Measurements from ENCODE around the gene TMEM260.

The TMEM260 gene

DNA sequence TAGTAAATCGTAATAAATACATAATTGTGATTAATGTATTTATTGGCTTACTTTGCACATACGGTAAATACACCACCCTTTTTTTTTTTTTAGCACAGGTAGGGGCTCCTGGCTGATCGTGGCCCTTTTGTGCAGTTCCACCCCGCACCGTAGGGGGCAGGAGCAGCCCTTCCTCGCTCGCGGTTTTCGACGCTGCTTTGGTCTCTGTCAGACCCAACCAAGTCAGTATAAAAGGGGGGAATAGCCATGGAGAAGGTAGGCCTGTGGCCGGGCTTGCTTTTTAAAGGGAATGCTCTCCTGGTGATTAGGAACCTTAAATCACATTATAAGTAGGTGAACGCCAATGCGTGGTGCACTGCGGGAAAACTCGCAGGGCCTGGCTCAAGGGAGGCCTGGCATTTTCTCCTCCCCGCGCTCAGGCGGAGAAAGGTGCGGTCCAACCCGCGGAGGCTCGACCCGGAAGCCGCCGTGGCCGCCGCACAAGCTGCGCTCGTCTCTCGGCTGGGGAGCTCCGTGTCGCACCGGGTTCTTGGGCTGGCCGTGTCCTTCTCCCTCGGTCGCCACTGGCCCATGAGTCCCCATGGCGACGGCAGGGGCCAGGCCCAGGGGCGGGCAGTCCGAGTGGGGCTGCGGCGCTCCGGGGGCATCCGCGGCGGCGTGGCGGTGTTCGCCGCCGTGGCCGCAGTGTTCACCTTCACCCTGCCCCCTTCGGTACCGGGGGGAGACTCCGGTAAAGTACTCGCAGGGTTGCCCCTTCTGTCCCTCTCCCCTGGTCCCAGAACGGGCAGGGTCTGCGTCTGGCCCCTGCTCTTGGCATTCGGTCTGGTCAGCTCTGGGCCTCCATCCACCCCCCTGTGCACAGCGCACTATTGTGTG is at the start of gene TMEM260:
TSS of gene TMEM260 (plus strand) at position 454 of the 876 bp plus-strand sequence. CDS start at position 571, 117 bp downstream.
- peak; percentile 75 to 96 for DNase-seq

DNA sequence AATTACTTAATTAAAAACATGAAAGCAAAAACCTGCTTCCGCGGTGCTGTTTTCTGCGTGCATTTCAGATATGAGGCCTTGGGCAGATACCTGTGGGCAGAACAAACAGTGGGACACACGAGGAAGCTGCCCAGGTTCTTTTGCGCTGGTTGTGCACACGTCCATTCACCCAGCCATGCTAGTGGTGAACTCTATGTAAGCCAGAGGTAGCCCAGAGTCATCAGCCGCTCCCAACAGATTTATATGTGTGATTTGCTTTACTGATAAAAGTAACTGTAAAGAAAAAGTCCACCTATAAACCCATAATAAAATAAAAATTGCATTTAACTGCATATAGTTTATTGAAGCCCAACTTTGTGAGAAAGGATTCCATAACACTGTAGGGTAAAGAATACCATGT is 47.1 kb upstream of the TMEM260 start:
- DNase-seq = no peak

DNA sequence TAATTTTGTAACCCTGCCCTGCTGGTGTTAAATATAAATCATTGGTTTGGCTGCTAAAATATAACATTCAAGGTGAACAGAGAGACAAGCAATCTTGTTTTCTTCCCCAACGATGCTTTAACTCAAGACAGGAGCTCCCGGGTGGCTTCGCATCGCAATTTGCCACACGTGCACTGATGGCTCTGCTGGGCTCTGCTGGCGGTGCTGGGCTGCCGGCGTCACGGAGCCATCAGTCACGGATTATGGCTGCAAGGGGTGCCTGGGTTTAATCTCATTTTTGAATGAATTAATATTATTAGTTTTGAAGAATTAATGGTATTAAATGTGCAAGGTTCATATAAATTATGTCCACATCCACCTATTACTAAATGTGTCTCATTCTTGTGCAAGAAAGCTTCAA is 44.9 kb upstream of the TMEM260 start:
- DNase-seq = no peak

DNA sequence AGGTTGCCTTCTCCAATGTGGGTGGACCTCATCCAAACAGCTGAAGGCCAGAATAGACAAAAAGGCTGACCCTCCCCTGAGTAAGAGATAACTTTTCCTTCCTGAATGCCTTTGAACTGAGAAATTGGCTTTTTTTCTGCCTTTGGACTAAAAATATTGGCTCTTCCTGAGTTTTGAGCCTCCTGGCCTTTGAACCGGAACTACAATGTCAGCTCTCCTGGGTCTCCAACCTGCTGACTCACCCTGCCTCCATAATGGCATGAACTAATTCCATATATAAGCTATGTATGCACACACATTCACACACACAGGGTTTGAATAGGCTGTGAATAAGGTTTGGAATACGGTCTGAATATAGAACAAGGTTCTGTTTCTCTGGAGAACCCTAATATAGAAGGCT is 39.7 kb upstream of the TMEM260 start:
- DNase-seq = no peak

DNA sequence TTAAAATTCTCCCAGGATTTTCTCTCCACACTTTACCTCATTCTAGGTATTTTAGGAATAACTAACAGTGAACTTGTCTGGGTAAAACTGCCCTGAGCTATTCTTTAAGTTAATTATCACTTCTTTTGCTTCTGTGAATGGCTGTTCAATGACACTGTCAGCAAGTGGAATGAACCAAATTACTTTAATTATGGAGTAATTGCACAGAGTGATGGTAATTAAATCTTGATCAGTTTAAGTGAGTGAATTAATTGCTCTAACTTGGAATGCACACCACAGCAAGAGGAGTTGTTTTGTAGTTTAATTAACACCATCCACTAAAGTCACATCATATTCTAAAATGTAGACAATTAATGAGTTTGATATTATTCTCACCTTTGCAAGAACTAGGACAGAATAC is 36.2 kb upstream of the TMEM260 start:
- DNase-seq = no peak

DNA sequence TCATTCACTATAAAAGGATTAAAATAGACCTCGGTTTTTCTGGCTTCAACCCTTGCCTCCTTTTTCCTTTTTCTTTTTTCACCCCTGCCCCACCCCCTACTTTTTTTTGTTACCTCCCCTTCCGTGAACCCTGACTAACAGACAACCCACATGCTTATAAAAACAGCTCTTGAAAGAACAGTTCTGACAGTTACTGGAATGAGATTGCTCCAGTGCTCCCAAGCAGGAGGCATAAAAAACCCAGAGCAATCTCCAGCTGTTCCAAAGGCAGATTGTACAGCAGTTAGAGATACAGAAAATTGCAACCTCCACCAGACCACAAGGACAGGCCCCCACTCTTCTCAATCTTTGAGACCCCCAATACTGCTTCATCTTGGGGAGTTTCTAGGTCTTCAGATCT is 29.9 kb upstream of the TMEM260 start:
- DNase-seq = no peak

DNA sequence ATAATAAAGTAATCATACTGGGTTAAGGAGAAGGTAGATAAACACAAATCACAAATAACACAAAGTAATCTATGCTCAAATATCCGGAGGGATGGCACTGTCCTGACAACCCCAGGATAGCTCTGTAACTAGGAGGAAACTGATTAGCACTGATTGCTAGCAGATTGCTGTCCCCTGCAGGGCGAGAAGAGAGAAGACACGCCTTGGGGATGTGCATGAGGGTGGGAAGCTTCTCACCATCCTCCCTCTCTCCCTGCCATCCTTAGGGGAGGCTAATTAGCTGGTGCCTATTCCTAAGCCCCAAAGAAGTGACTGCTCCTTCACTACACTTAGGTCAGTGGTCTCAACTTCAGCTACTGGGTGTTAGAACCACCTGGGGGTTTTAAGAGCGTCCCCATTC is 27.0 kb upstream of the TMEM260 start:
- no peak for DNase-seq

DNA sequence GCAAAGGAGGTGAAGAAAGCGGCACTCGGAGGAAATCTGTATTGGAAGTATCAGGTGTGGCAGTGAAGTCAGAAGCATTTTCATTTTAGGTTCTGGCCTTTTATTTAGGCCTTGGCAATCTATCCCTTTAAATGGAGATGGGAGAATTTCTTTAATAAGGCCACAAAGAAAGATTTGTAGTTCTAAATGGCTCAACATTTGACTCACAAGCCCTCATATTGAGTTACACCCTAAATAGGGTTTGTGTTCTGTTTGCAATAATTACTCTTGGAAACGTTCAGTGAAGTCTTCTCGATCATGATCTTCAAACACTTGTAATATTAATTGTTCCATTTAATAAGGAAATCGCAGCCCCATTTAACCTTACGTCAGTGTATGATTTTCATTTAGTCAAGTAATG is 25.3 kb upstream of the TMEM260 start:
- DNase-seq = no peak

DNA sequence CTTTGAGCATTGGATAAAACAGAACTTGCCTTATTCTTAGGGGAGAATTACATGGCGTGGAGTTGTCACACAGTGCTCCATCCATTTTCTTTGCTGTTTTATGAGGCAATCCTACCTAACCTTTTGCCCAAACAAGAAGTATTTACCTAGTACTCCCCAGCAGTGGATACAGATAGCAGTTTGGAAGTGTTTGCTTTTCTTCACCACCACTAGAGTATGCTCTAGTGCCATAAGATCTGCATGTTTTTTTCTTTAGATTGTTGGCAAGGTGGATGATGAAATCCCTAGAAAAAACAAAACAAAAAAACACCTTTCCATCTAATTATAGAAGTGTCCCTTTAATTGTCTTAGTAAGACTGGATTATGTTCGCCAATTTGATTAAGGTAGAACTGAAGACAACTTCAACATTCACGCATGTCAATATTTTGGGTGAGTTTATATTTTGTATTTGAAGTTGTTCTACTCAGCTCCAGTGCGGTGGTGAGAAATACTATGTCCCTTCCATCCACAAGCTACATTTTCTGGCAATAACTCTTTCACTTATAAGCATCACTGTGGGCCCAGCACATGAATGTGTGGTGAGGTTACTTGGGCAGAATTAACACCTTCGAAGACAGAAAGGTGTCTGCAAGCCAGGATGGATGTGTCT is 23.6 kb upstream of the TMEM260 start:
- DNase-seq = no peak

DNA sequence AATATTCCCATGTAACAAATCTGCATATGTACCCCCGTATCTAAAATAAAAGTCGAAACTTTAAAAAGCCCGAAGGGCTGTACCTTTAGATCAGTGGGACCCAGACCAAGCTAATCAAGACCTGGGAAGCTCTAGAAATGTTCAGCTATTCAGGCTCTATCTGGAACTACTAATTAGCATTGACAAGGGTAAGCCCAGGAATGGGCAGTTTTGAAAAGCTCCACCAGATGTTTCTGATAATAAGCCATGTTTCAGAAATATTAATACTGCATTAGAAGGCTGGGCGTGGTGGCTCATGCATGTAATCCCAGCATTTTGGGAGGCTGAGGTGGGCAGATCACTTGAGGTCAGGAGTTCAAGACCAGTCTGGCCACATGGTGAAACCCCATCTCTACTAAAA is 20.4 kb upstream of the TMEM260 start:
- DNase-seq = no peak

DNA sequence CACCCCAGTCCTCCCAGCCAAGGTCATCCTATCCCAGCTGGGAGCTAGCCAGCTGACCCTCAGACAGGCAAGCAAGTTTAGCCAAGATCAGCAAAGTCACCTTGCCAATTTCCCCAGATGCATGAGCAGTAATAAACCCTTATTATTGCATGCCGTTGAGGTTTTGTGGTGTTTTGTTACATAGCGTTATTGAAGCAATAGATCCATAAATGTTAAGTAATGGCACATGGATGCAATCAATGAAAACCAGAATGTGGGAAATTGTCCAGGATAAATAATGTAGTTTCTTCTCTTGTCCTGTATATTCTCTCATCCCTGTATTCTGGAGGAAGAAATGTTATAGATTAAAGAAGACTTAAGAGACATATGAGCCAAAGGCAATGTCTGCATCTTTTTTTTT is 18.0 kb upstream of the TMEM260 start:
- no peak for DNase-seq

DNA sequence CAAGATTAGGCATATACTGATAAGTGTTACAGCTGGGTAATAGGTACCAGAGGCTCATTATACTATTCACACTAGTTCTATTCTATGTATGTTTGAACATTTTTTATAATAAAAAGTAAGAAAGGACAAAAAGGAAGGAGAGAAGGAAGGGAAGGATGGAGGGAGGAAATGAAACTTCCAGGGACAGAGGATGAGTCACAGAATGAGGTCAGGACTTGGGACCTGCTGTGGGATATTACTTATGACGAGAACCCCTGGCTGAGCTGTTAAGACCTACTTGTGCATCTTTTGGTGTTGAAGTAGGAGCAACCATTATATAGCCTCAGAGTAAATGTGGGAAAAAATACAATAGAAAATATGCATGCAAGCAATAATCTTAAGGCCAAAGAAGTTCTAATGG is 16.7 kb upstream of the TMEM260 start:
- no peak for DNase-seq

DNA sequence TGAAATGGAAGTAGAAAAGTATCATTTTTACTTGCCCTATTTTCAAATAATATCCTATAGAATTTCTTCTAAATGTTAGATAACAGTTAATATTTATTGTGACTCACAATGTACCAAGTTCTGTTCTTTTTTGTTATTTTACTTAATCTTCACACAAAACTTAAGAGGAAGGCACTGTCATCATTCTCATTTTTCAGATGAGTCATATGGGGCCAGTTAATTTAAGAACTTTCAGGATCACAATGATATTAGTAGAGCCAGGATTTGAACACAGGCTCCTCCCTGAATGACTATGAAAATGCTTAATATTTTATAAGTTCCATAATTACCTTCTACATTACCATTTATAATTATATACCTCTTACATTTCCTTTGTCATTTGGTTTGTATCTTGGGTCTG is 10.4 kb upstream of the TMEM260 start:
- DNase-seq = no peak

DNA sequence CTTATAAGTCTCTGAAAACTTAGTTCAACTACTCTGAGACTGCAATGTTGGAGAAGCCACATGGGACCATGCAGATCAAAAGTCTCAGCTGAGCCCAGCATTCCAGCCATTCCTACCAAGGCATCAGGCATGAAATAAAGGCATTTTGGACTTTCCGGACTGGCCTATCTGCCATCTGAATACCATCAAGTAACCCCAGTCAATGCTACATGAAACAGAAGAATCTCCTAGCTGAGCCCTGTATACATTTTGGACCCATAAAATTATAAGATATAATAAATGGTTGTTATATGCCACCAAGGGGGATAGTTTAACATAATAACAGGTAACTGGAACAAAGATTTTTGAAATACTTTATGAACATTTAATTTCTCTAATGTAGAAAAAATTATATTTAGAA is 9.3 kb upstream of the TMEM260 start:
- DNase-seq = no peak

DNA sequence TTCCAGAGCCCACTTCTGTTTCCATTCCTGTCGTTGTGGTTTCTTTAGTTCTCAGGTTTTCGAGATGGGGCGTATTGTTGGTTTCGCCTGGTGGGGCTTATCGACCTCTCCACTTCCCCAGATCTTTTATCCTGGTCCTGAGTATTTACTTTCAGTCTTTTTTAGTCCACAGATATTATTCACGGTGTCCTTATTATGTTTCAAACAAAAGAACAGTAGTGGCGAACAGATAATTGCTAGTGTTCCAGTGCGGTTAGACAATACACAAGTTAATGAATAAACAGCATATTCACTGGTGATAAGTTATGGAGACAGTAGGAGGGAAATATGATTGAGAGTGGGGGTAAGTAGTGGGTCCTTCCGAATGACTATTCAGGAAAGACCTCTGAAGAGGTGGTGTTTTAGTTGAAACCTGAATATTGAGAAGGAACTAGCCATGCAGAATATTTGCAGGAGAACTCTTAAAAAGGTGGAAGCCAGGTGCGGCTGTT is 668 bp downstream of the TMEM260 start:
- DNase-seq = no peak

DNA sequence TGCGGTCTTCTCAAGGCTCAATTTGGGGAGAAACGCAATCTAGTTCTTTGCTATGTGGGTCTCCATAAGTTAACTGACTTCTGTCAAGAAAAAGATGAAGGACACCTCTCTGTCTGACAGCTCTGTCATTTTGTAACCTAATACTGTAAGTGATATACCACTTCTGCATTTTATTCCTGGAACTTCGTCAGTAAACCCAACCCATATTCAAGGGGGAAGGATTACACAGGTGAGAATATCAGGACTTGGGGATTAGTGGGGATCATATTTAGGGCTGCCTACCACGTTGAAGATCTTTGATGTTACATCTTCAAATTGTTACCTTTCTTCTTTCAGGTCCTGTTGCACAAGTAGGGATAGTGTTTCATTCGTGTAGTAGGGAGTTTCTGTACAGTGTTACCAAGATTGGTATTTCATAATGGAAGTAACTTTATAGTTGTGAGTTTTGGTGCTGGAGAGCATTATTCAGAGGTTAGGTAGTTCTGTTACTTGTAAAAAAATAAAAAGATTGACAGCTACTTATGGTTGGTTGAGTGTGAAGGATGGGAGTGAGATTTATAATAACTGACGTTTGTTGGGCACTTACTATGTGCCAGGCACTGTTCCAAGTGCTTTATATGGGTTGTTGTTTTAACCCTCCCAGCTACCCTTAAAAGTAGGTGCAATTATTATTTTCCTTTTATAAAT is 1.6 kb downstream of the TMEM260 start:
- DNase-seq = peak; percentile 6 to 9

DNA sequence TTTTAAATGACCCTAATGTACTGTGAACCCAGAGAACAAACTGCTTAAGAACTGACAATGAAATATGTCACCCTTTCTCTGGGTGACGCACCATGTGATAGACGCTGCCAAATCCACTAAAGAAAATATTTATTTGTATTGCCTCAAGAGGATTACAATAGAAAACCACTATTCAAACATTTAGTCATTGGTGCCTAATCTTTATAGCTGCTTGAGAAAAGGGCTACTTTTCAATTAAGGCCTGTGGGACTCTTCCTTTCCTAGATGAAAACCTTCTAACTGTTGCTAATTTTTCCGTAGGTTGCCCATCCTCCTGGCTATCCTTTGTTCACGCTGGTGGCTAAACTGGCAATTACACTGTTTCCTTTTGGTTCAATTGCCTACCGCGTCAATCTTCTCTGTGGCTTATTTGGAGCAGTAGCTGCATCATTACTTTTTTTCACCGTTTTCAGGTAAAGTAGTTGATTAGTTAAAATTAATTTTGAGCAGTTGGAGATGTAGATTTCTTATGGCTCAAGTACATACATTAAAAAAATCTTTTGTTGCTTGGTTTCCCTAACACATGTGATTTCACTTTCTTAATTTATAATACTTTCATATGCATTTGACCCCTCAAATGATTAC is 6.0 kb downstream of the TMEM260 start:
- DNase-seq = no peak

DNA sequence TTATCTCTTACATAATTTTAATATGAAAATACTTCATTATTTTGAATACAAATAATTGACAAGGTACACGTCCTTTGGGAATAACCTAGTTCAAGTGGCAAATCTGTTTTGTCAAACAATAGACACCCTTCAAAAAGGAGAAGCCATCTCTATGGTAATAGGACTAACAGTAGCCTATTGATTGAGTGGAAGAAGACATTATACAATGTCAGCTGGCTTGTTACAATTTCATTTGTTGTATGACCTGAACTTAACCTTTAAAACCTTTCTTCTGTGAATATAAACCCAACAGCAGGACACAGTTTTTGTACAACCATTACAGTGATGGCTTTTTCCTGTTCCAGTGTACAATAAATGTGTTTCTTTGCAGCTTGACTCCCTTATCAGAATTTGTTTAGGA is 8.1 kb downstream of the TMEM260 start:
- no peak for DNase-seq

DNA sequence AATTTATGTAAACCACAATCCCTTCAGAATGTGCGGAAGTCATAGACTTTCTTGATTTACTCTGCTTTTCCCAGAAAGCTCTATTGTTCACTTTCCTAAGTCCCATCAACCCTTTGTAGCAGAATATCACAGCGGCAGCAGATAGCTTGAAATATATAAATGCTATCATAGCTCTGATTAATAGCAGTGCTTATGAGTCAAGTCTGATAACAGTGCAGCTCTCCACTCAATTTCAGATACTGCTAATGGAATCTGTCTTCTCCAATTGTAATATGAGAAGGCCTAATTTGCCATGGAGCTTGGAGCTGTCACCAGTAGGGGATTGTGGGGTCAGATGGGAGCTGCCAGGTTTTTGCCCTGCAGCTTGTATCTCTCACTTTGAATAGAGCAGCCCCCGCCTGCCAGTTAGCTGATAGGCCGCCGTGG is 10.9 kb downstream of the TMEM260 start:
- no peak for DNase-seq

DNA sequence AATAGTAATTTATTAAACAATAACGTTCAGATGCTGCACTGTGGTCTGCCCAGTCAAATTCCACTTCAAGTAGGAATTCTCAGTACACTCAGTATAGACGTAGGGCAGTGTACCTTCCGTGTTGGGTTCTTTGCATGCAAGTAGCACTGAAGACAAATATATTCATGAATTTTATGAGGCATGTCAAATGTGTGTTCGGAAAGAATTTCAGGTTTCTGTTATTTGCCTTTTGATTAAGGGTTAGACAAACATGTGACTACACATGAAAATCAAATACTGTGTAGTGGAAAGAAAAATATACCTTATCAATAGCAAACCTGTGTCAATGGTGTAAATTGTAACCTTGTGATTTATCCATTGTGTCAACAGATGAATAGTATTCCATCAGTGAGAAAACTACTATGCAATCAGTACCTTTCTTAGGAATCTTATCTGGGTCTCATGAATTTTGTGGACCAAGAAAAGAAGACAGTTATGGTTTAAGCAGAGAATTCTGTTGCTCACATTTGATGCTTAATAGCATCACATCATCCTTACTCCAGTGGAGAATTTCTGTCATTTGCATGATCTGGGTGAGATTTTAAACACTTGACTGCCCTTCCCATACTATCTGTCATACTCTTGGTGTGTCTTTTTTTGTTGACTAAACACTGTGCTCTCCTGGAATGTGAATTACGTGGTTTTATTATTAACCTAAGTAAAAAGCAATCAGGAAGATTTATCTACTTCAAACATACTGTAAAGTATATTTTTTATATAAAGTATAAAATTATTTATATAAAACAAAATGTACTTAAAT is 13.3 kb downstream of the TMEM260 start:
- DNase-seq = no peak

DNA sequence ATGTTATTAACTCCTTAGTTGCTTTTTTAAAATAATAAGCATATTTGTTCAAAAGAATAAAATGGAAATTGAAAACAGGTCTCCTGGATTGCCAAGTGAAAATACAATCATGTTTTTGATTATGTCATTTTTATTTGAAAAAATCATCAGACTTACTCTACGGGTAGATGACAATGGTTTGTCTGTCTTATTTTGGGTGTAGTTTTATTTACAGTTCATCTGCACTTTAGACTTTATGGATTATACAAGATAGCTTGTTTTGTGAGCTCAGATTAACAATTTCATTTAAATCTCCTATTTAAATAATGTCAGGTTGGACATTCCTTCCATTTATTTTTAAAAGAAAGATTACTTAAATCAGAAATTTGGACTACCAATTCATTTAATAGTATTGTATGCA is 14.8 kb downstream of the TMEM260 start:
- no peak for DNase-seq

DNA sequence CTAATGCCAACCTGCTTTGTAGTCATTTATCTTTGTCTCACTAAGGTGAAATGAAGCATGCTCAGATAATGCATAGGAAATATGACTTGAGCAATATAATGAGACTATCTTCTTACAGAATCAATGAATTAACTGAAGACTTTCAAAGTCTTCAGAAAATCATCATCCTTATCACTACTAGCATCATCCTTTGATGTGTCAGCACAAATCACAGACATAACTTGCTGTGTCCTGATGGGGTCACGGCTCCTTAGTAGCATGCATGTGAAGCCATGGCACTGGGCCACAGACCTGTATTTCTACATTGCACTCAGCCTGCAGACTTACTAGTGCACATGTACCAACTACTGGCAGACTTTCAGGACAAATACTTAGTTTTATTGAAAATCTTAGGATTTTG is 18.9 kb downstream of the TMEM260 start:
- no peak for DNase-seq
